Measurements from ENCODE around the gene OPCML. TPM values are rescaled to one million over a fixed set of nuclear protein-coding genes. Genes with fewer than 3 reads are reported as not detected.

The OPCML gene
- total RNA-seq, 1 donor from 2014 or later = 4.6 TPM

GRCh38 chr11:133240908-133241655 lies 291.2 kb downstream of the OPCML start:
- H3K9me3 Mint-ChIP-seq = no peaks in the 10 kb centered on the region
- no peak for DNase-seq (ENCODE audit: extremely low spot score, unreplicated experiment)
- H3K27ac Mint-ChIP-seq = no peak overlapping the region
- H3K4me3 Mint-ChIP-seq = no peak overlapping the region
- TF ChIP-seq CTCF (conservative IDR thresholded peaks at IDR 0.05) = no peak
- no peaks in the 10 kb centered on the region for H3K36me3 Mint-ChIP-seq
- H3K27me3 Mint-ChIP-seq = peaks cover 22% of the 10 kb centered on the region
- H3K4me1 Mint-ChIP-seq (ENCODE audit: unreplicated experiment) = no peaks in the 10 kb centered on the region

GRCh38 chr11:133239575-133239974 lies 292.7 kb downstream of the OPCML start:
- H3K27ac Mint-ChIP-seq = no peak overlapping the region

GRCh38 chr11:133238495-133238894 lies 293.8 kb downstream of the OPCML start:
- H3K27ac Mint-ChIP-seq = no peak overlapping the region
- peaks cover 10% of the 10 kb centered on the region for H3K4me1 Mint-ChIP-seq (ENCODE audit: unreplicated experiment)
- TF ChIP-seq CTCF (conservative IDR thresholded peaks at IDR 0.05) = no peak
- H3K9me3 Mint-ChIP-seq = peaks cover 4% of the 10 kb centered on the region
- no peaks in the 10 kb centered on the region for H3K36me3 Mint-ChIP-seq
- H3K27me3 Mint-ChIP-seq = peaks cover 22% of the 10 kb centered on the region
- DNase-seq (ENCODE audit: extremely low spot score, unreplicated experiment) = no peak
- H3K4me3 Mint-ChIP-seq = no peak overlapping the region

More at GRCh38 chr11:133239575-133239974, 292.7 kb downstream of the OPCML start:
- DNase-seq (ENCODE audit: extremely low spot score, unreplicated experiment) = no peak
- Mint-ChIP-seq H3K4me3 (no peak overlapping the region), H3K36me3 (no peaks in the 10 kb centered on the region), H3K4me1 (ENCODE audit: unreplicated experiment) (peaks cover 7% of the 10 kb centered on the region), H3K27me3 (peaks cover 23% of the 10 kb centered on the region), H3K9me3 (no peaks in the 10 kb centered on the region)
- TF ChIP-seq CTCF (conservative IDR thresholded peaks at IDR 0.05) = no peak

- Mint-ChIP-seq H3K4me3 (no peak overlapping the region), H3K4me1 (ENCODE audit: unreplicated experiment) (peaks cover 10% of the 10 kb centered on the region), H3K36me3 (no peaks in the 10 kb centered on the region), H3K27me3 (peaks cover 18% of the 10 kb centered on the region), H3K9me3 (peaks cover 4% of the 10 kb centered on the region), H3K27ac (no peak overlapping the region)
- no peak for TF ChIP-seq CTCF (conservative IDR thresholded peaks at IDR 0.05)
- no peak for DNase-seq (ENCODE audit: extremely low spot score, unreplicated experiment)
These were observed 294.3 kb downstream of the OPCML start for GRCh38 chr11:133238027-133238426.

- H3K4me3 Mint-ChIP-seq = no peak overlapping the region
- H3K4me1 Mint-ChIP-seq (ENCODE audit: unreplicated experiment) = peaks cover 13% of the 10 kb centered on the region
- no peak for TF ChIP-seq CTCF (conservative IDR thresholded peaks at IDR 0.05)
- peaks cover 12% of the 10 kb centered on the region for H3K27me3 Mint-ChIP-seq
- no peak for DNase-seq (ENCODE audit: extremely low spot score, unreplicated experiment)
- H3K36me3 Mint-ChIP-seq = no peaks in the 10 kb centered on the region
- peaks cover 4% of the 10 kb centered on the region for H3K9me3 Mint-ChIP-seq
- no peak overlapping the region for H3K27ac Mint-ChIP-seq
These were observed 296.9 kb downstream of the OPCML start for GRCh38 chr11:133235381-133235780.

All from type B pancreatic cell (in vitro differentiated cells).